OCI-LY1 (cell line): Measurements from ENCODE around the gene GSDME.

Experiments
- H2AFZ ChIP-seq: fragments of 200-600 bp; sonication (generic), shearing (Covaris generic); 2 replicates; pipeline ENCODE4 v1.6.0; 2014; ENCODE audit warnings: antibody characterized with exemption, mild to moderate bottlenecking, low read length
- H3F3A ChIP-seq: fragments of 200-600 bp; sonication (generic), shearing (Covaris generic); 2 replicates; pipeline ENCODE4 v1.6.0; 2014; ENCODE audit warnings: mild to moderate bottlenecking, antibody characterized with exemption, low read length, moderate library complexity; ENCODE audit not compliant: insufficient read depth
- H3K27ac ChIP-seq: fragments of 200-600 bp; sonication (generic); 2 replicates; pipeline ENCODE4 v1.5.1; 2014; ENCODE audit warnings: low read length, mixed run types, mild to moderate bottlenecking, low read depth; ENCODE audit not compliant: poor library complexity, severe bottlenecking
- H3K27me3 ChIP-seq: fragments of 200-600 bp; sonication (generic); 2 replicates; pipeline ENCODE4 v1.6.0; 2014; ENCODE audit warnings: antibody characterized with exemption, mild to moderate bottlenecking, low read length, moderate library complexity; ENCODE audit not compliant: insufficient read depth
- H3K36me3 ChIP-seq: fragments of 200-600 bp; sonication (generic); 2 replicates; pipeline ENCODE4 v1.6.1; 2014; ENCODE audit warnings: mild to moderate bottlenecking, antibody characterized with exemption, low read length, moderate library complexity, mixed read lengths; ENCODE audit not compliant: insufficient read depth
- H3K4me1 ChIP-seq: fragments of 200-600 bp; sonication (generic); 2 replicates; pipeline ENCODE4 v1.5.1; 2014; ENCODE audit warnings: mild to moderate bottlenecking, low read length, moderate library complexity; ENCODE audit not compliant: insufficient read depth, severe bottlenecking
- H3K4me2 ChIP-seq: fragments of 200-600 bp; sonication (generic), shearing (Covaris generic); 2 replicates; pipeline ENCODE4 v1.6.1; 2014; ENCODE audit warnings: low read length
- H3K4me3 ChIP-seq: fragments of 200-600 bp; sonication (generic); 2 replicates; pipeline ENCODE4 v1.5.1; 2014; ENCODE audit warnings: low read length, low read depth, mild to moderate bottlenecking, mixed read lengths; ENCODE audit not compliant: poor library complexity, severe bottlenecking
- H3K79me2 ChIP-seq: fragments of 200-600 bp; shearing (Covaris generic); 2 replicates; pipeline ENCODE4 v1.6.1; 2016; ENCODE audit warnings: mixed run types, low read length, mixed read lengths; ENCODE audit not compliant: insufficient read depth
- H3K9ac ChIP-seq: fragments of 200-600 bp; sonication (generic), shearing (Covaris generic); 2 replicates; pipeline ENCODE4 v1.6.1; 2014; ENCODE audit warnings: mild to moderate bottlenecking, low read length, mixed read lengths
- H3K9me2 ChIP-seq: fragments of 200-600 bp; sonication (generic), shearing (Covaris generic); 2 replicates; pipeline ENCODE4 v1.6.1; 2014; ENCODE audit warnings: low read depth, mild to moderate bottlenecking, low read length, mixed read lengths
- H3K9me3 ChIP-seq: fragments of 200-600 bp; shearing (Covaris generic); 2 replicates; pipeline ENCODE4 v1.6.1; 2014; ENCODE audit warnings: low read length, mixed read lengths
- H4K20me1 ChIP-seq: fragments of 200-600 bp; sonication (generic), shearing (Covaris generic); 2 replicates; pipeline ENCODE4 v1.6.0; 2016; ENCODE audit warnings: mild to moderate bottlenecking, low read length; ENCODE audit not compliant: insufficient read depth
- CTCF ChIP-seq: fragments of 200-600 bp; sonication (generic), shearing (Covaris generic); IDR thresholded peaks from 2 replicates; pipeline ENCODE4 v1.5.1; 2017; ENCODE audit warnings: mild to moderate bottlenecking, antibody characterized with exemption, low read length, moderate library complexity, mixed read lengths
- EZH2 ChIP-seq: fragments of 200-600 bp; sonication (generic), shearing (Covaris generic); IDR thresholded peaks from 2 replicates; pipeline ENCODE4 v1.8.0; 2017; ENCODE audit warnings: borderline replicate concordance, mixed run types, mild to moderate bottlenecking, antibody characterized with exemption, low read length, moderate library complexity, mixed read lengths

The GSDME gene

GRCh38 chr7:24730018-24730369 lies 27.3 kb downstream of the GSDME start:
- Histone ChIP-seq H3K9ac (no peak overlapping the region), H3K36me3 (no peaks in the 10 kb centered on the region), H3K79me2 (no peaks in the 10 kb centered on the region), H2AFZ (no peak overlapping the region), H3K9me2 (no peaks in the 10 kb centered on the region), H3K4me1 (no peaks in the 10 kb centered on the region), H4K20me1 (no peaks in the 10 kb centered on the region), H3K4me2 (no peak overlapping the region), H3K27me3 (peaks cover 4% of the 10 kb centered on the region; the same call in 1 of the 2 replicates), H3F3A (no peaks in the 10 kb centered on the region), H3K4me3 (no peak overlapping the region), H3K27ac (no peak overlapping the region), H3K9me3 (no peaks in the 10 kb centered on the region)
- TF ChIP-seq CTCF = no peak
- TF ChIP-seq EZH2 = no peak

GRCh38 chr7:24729365-24730017 lies 27.8 kb downstream of the GSDME start:
- H3K27me3 ChIP-seq = peaks cover 4% of the 10 kb centered on the region; the same call in 1 of the 2 replicates
- no peaks in the 10 kb centered on the region for H3K79me2 ChIP-seq
- no peaks in the 10 kb centered on the region for H3F3A ChIP-seq
- H2AFZ ChIP-seq = no peak overlapping the region
- TF ChIP-seq CTCF (no peak), EZH2 (no peak)
- no peaks in the 10 kb centered on the region for H4K20me1 ChIP-seq
- H3K9ac ChIP-seq = no peak overlapping the region
- H3K4me3 ChIP-seq = no peak overlapping the region
- H3K36me3 ChIP-seq = no peaks in the 10 kb centered on the region
- no peak overlapping the region for H3K27ac ChIP-seq
- no peaks in the 10 kb centered on the region for H3K4me1 ChIP-seq
- no peak overlapping the region for H3K4me2 ChIP-seq
- no peaks in the 10 kb centered on the region for H3K9me3 ChIP-seq
- no peaks in the 10 kb centered on the region for H3K9me2 ChIP-seq

GRCh38 chr7:24728503-24729364 lies 28.5 kb downstream of the GSDME start:
- TF ChIP-seq EZH2 (no peak), CTCF (no peak)
- no peaks in the 10 kb centered on the region for H3K79me2 ChIP-seq
- no peaks in the 10 kb centered on the region for H3K9me2 ChIP-seq
- no peak overlapping the region for H2AFZ ChIP-seq
- no peaks in the 10 kb centered on the region for H3K36me3 ChIP-seq
- H3F3A ChIP-seq = no peaks in the 10 kb centered on the region
- no peak overlapping the region for H3K9ac ChIP-seq
- H3K27ac ChIP-seq = no peak overlapping the region
- no peaks in the 10 kb centered on the region for H3K9me3 ChIP-seq
- no peak overlapping the region for H3K4me3 ChIP-seq
- H3K4me2 ChIP-seq = no peak overlapping the region
- peaks cover 4% of the 10 kb centered on the region; the same call in 1 of the 2 replicates for H3K27me3 ChIP-seq
- H3K4me1 ChIP-seq = no peaks in the 10 kb centered on the region
- no peaks in the 10 kb centered on the region for H4K20me1 ChIP-seq
